ENCODE results near the gene ZNF512B. TPM values are rescaled to one million over a fixed set of nuclear protein-coding genes. Genes with fewer than 3 reads are reported as not detected.
"Not testable (repeated sequence)": the region's sequence is repeated elsewhere in the genome, so short reads cannot be mapped to it uniquely, and the experiment has no call there.

The ZNF512B gene
- total RNA-seq, 2 donors from 2014 or later = 10.2 to 13.8 TPM

GRCh38 chr20:63934271-63935068 is 35.3 kb downstream of the ZNF512B start:
- Histone ChIP-seq H3K27me3 (replicated peaks; ENCODE audit: insufficient read depth) (no peaks in the 10 kb centered on the region), H3K4me1 (ENCODE audit: control insufficient read depth in 1 of 2, low read depth in 2 of 2) (no peaks in the 10 kb centered on the region), H3K27ac (no peak overlapping the region), H3K4me3 (no peak overlapping the region), H3K36me3 (peaks cover 38% of the 10 kb centered on the region), H3K9me3 (no peaks in the 10 kb centered on the region)
- ATAC-seq (ENCODE audit: insufficient number of reproducible peaks, low FRiP score, low read depth) = no peak
- DNase-seq (ENCODE audit: low spot score) = no peak
- no peak for TF ChIP-seq CTCF (IDR thresholded peaks at IDR 0.05)

GRCh38 chr20:63933646-63934045 is 36.1 kb downstream of the ZNF512B start:
- Histone ChIP-seq H3K36me3 (peaks cover 46% of the 10 kb centered on the region), H3K9me3 (no peaks in the 10 kb centered on the region), H3K4me3 (no peak overlapping the region), H3K27ac (no peak overlapping the region), H3K27me3 (replicated peaks; ENCODE audit: insufficient read depth) (no peaks in the 10 kb centered on the region), H3K4me1 (ENCODE audit: control insufficient read depth in 1 of 2, low read depth in 2 of 2) (no peaks in the 10 kb centered on the region)
- ATAC-seq (ENCODE audit: insufficient number of reproducible peaks, low FRiP score, low read depth) = no peak
- no peak for DNase-seq (ENCODE audit: low spot score)
- no peak for TF ChIP-seq CTCF (IDR thresholded peaks at IDR 0.05)

GRCh38 chr20:63932606-63933160 is 37.0 kb downstream of the ZNF512B start:
- Histone ChIP-seq H3K4me3 (no peak overlapping the region), H3K9me3 (no peaks in the 10 kb centered on the region), H3K4me1 (ENCODE audit: control insufficient read depth in 1 of 2, low read depth in 2 of 2) (no peaks in the 10 kb centered on the region), H3K27me3 (replicated peaks; ENCODE audit: insufficient read depth) (no peaks in the 10 kb centered on the region), H3K36me3 (peaks cover 55% of the 10 kb centered on the region), H3K27ac (no peak overlapping the region)
- TF ChIP-seq CTCF (IDR thresholded peaks at IDR 0.05) = no peak
- DNase-seq (ENCODE audit: low spot score) = no peak
- no peak for ATAC-seq (ENCODE audit: insufficient number of reproducible peaks, low FRiP score, low read depth)

- no peak for TF ChIP-seq CTCF (IDR thresholded peaks at IDR 0.05)
- Histone ChIP-seq H3K9me3 (no peaks in the 10 kb centered on the region), H3K36me3 (peaks cover 55% of the 10 kb centered on the region), H3K27me3 (replicated peaks; ENCODE audit: insufficient read depth) (no peaks in the 10 kb centered on the region), H3K4me3 (no peak overlapping the region), H3K27ac (no peak overlapping the region), H3K4me1 (ENCODE audit: control insufficient read depth in 1 of 2, low read depth in 2 of 2) (no peaks in the 10 kb centered on the region)
- ATAC-seq (ENCODE audit: insufficient number of reproducible peaks, low FRiP score, low read depth) (no peak), DNase-seq (ENCODE audit: low spot score) (no peak)
Measured at GRCh38 chr20:63931735-63932134, 38.0 kb downstream of the ZNF512B start.

- Histone ChIP-seq H3K27me3 (replicated peaks; ENCODE audit: insufficient read depth) (no peaks in the 10 kb centered on the region), H3K27ac (no peak overlapping the region), H3K4me1 (ENCODE audit: control insufficient read depth in 1 of 2, low read depth in 2 of 2) (no peaks in the 10 kb centered on the region), H3K9me3 (no peaks in the 10 kb centered on the region), H3K36me3 (peaks cover 55% of the 10 kb centered on the region), H3K4me3 (no peak overlapping the region)
- no peak for TF ChIP-seq CTCF (IDR thresholded peaks at IDR 0.05)
- no peak for ATAC-seq (ENCODE audit: insufficient number of reproducible peaks, low FRiP score, low read depth)
- DNase-seq (ENCODE audit: low spot score) = no peak
Measured at GRCh38 chr20:63930971-63931553, 38.7 kb downstream of the ZNF512B start.

- not testable (repeated sequence) for H3K27me3 ChIP-seq (replicated peaks; ENCODE audit: insufficient read depth); H3K4me3 ChIP-seq; DNase-seq (ENCODE audit: low spot score); H3K4me1 ChIP-seq (ENCODE audit: control insufficient read depth in 1 of 2, low read depth in 2 of 2); H3K9me3 ChIP-seq; ATAC-seq (ENCODE audit: insufficient number of reproducible peaks, low FRiP score, low read depth); H3K27ac ChIP-seq
- H3K36me3 ChIP-seq = peaks cover 47% of the 10 kb centered on the region
Measured at GRCh38 chr20:63929473-63929883, 40.3 kb downstream of the ZNF512B start.
